ENCODE measurements around the gene TSPAN18.

The TSPAN18 gene

DNA sequence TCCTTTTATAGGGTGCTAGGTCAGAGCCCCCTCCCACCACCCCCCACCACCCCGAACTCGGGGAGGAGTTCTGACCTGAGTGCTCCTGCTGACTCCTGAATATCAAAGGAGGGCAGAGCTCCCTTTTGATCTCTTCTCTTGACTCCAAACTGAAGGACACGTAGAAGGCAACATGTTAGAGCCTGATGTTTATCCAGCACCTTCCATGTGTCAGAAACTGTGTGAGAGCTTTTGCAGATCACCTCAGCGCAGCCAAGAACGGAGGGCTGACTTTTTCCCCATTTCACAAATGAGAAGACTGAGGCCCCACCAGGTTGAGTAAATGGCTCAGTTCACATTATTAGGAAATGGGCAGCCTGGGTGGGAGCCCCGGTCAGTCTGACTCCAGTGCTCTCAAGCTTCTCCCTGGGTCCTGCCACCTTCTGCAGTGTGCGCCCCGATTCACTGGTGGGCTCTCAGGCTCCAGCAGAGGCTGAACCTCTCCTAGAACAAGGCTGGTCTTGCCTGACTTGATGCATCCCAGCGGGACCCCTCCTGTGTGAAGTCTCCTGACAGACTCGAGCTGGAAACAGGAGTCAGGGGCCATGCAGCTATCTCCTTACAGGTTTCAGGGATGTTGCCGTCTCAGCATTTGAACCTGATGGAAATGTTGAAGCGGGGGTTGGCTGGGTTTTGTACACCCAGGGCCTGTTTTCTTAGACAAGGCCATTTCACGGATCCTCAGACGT lies 98.5 kb downstream of the TSPAN18 start:
- H3K36me3 ChIP-seq (replicated peaks): no peaks in the 10 kb centered on the region
- no peak overlapping the region for H3K4me3 ChIP-seq (ENCODE audit: low read depth, low read length)
- in situ Hi-C loops (cut with HindIII; ENCODE audit: low pct_ligation_motif_present, low sequenced_read_pairs): no loop called here
- TF ChIP-seq, protein P1, sequence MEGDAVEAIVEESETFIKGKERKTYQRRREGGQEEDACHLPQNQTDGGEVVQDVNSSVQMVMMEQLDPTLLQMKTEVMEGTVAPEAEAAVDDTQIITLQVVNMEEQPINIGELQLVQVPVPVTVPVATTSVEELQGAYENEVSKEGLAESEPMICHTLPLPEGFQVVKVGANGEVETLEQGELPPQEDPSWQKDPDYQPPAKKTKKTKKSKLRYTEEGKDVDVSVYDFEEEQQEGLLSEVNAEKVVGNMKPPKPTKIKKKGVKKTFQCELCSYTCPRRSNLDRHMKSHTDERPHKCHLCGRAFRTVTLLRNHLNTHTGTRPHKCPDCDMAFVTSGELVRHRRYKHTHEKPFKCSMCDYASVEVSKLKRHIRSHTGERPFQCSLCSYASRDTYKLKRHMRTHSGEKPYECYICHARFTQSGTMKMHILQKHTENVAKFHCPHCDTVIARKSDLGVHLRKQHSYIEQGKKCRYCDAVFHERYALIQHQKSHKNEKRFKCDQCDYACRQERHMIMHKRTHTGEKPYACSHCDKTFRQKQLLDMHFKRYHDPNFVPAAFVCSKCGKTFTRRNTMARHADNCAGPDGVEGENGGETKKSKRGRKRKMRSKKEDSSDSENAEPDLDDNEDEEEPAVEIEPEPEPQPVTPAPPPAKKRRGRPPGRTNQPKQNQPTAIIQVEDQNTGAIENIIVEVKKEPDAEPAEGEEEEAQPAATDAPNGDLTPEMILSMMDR (IDR thresholded peaks at IDR 0.05; ENCODE audit: low read depth, low read length, missing control alignments): no peak
- no peak overlapping the region for H3K27ac ChIP-seq
- H3K27me3 ChIP-seq (replicated peaks): peaks cover 6% of the 10 kb centered on the region
- DNase-seq: no peak

DNA sequence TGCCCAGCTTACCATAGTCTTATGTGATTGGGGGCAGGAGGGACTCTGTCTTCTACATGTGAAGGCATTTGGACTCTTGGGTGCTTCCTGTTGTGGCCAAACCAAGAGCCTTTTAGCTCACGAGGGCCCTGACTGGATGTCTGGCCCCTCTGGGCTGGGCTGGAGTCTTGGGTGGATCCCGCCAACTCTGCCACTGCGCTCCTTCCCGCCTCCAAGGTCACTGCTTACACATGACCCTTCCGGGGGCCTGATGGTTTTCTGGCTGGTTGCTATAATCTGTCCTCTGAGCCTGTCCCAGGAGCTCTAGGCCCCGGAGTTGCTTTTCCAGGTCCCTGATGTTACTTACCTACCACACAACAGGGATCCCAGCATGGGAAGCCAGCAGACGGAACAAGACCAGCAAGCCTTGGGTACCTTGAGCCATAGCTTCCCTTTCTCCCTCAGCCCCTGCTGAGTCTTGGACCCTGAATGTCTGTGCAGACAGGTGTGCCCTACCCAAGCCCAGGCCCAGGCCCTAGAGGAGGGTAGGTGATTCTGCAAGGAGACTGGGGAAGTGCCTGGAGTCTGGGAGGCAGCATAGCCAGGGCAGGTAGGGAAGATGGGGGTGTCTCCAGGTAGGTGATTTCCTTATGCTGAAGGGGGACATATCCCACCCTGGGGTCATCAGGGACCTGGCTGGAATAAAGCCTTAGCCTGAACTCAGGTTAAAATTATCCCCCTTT lies 100.3 kb downstream of the TSPAN18 start:
- H3K4me3 ChIP-seq (ENCODE audit: low read depth, low read length): no peak overlapping the region
- DNase-seq: no peak
- in situ Hi-C loops (cut with HindIII; ENCODE audit: low pct_ligation_motif_present, low sequenced_read_pairs): no loop called here
- TF ChIP-seq, protein P1 (IDR thresholded peaks at IDR 0.05; ENCODE audit: low read depth, low read length, missing control alignments): no peak
- H3K27me3 ChIP-seq (replicated peaks): peaks cover 7% of the 10 kb centered on the region
- H3K36me3 ChIP-seq (replicated peaks): no peaks in the 10 kb centered on the region
- no peak overlapping the region for H3K27ac ChIP-seq

DNA sequence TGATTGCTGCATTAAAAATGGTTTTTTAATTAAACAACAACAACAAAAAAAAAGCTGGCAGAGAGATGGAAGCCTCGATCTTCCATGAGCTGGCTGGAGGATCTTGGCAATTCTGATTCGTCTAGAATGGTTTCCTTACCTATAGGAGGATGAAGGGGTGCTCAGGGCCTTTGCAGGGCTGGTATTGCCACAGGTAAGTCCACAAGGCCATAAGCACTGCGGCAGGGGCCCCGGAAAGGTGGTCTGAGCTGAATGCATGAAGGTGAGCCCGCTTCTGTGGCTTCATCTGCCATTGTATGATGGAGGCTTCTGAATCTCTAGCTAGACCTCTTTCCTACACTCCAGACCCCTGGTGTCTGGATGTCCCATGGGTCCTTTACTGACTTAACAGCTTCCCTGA lies 101.5 kb downstream of the TSPAN18 start:
- TF ChIP-seq, protein P1 (IDR thresholded peaks at IDR 0.05; ENCODE audit: low read depth, low read length, missing control alignments): no peak
- no peak for DNase-seq
- Histone ChIP-seq H3K27ac (no peak overlapping the region), H3K4me3 (ENCODE audit: low read depth, low read length) (no peak overlapping the region), H3K36me3 (replicated peaks) (no peaks in the 10 kb centered on the region), H3K27me3 (replicated peaks) (peaks cover 9% of the 10 kb centered on the region)
- in situ Hi-C loops (cut with HindIII; ENCODE audit: low pct_ligation_motif_present, low sequenced_read_pairs): no loop called here

DNA sequence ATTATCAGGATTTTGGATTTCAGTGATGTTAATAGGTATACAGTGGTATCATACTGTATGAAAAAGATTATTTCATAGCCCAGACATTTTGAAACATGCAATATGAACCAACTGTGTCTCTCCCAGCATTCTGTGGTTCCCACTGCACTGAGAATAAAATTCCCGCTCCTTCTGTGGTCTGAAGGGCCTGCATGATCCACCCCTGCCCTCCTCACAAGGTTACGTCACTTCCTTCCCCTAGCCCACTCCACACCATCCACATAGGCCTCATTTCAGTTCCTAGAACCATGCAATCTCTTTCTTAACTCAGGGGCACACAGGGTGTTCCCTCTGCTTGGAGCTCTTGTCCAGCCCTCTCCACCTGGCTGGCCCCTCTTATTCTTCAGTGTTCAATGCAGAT lies 103.1 kb downstream of the TSPAN18 start:
- no peak for DNase-seq
- H3K27me3 ChIP-seq (replicated peaks): peaks cover 19% of the 10 kb centered on the region
- no peak overlapping the region for H3K4me3 ChIP-seq (ENCODE audit: low read depth, low read length)
- no peaks in the 10 kb centered on the region for H3K36me3 ChIP-seq (replicated peaks)
- in situ Hi-C loops (cut with HindIII; ENCODE audit: low pct_ligation_motif_present, low sequenced_read_pairs): no loop called here
- H3K27ac ChIP-seq: no peak overlapping the region
- TF ChIP-seq, protein P1 (IDR thresholded peaks at IDR 0.05; ENCODE audit: low read depth, low read length, missing control alignments): no peak

DNA sequence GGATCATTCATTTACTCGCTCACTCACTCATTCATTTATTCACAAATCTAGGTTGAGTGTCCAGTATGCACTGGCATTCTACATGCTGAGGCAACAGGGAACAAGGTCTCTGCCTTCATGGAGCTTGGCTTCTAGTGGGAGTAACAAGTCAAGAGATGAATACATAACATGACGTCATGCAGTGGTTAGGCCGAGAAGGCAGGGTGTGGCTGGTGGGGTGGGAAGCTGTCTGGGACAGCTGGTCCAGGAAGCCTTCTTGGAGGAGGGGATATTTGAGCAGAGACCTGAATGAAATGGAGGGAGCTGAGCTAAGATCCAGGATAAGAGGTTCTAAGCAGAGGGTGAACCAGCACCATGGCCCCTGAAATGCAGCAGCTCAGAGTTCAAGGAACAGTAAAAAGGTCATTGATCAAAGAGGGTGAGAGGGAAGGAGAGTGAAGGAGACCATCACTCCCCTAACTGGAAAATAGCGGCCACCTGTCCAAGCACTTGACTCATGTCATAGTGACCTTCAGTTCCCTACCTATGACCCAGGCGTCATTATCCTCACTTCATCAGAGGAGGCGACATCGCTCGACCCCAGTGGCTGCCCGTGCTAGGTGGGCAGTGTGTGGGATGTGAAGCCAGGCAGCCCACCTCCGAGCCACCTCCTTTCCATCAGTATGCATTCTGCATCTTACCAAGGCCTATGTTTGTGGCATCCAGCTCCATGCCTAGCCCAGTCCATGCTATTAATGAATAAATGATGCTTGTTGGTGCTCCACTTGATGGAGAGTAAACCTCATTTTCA lies 105.0 kb downstream of the TSPAN18 start:
- no peak overlapping the region for H3K4me3 ChIP-seq (ENCODE audit: low read depth, low read length)
- peaks cover 19% of the 10 kb centered on the region for H3K27me3 ChIP-seq (replicated peaks)
- in situ Hi-C loops (cut with HindIII; ENCODE audit: low pct_ligation_motif_present, low sequenced_read_pairs): no loop called here
- H3K27ac ChIP-seq: no peak overlapping the region
- no peak for DNase-seq
- TF ChIP-seq, protein P1 (IDR thresholded peaks at IDR 0.05; ENCODE audit: low read depth, low read length, missing control alignments): no peak
- no peaks in the 10 kb centered on the region for H3K36me3 ChIP-seq (replicated peaks)

Measured in brain microvascular endothelial cell (primary cell).